ENCODE results near the gene GAST. TPM values are rescaled to one million over a fixed set of nuclear protein-coding genes. Genes with fewer than 3 reads are reported as not detected.
"Not testable (repeated sequence)": the region's sequence is repeated elsewhere in the genome, so short reads cannot be mapped to it uniquely, and the experiment has no call there.

GAST gene, protein sequence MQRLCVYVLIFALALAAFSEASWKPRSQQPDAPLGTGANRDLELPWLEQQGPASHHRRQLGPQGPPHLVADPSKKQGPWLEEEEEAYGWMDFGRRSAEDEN
- not detected in 2 replicates for total RNA-seq (2014; rRNA removed)
- polyA plus RNA-seq (2012) = not detected

DNA sequence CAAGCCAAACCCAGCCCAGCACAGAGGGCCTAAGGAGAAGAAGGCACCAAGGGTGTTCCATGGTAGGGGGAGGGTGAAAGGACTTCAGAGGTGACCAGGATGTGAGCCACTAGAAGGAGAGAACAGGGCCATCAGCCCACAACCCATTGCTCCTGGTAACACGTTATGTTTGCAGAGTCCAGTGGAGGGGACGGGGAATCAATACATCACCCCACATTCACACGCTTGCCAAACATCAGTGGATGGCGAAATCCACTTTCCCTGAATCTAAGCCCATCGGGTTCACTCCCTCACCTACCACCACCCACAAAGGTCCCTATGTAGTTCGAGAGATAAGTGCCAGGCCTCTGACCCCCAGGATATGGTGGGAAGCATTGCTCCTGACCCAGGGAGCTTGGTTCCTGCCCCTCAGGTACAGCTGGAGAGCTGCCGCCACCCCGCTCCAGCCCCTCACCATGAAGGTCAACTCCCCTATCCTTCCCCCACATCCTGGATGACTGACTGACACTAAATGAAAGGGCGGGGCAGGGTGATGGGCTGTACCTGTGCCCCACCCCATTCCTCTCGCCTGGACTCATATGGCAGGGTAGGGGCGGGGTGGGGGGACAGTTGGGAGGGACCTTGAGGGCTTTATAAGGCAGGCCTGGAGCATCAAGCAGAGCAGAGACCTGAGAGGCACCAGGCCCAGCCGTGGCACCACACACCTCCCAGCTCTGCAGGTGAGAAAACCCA is at the start of gene GAST:
Gene GAST (plus strand): TSS at position 663 of the 732 bp plus-strand sequence. CDS start 3,106 bp downstream, outside the sequence.
- DNase-seq (ENCODE audit: low read depth) = no peak

DNA sequence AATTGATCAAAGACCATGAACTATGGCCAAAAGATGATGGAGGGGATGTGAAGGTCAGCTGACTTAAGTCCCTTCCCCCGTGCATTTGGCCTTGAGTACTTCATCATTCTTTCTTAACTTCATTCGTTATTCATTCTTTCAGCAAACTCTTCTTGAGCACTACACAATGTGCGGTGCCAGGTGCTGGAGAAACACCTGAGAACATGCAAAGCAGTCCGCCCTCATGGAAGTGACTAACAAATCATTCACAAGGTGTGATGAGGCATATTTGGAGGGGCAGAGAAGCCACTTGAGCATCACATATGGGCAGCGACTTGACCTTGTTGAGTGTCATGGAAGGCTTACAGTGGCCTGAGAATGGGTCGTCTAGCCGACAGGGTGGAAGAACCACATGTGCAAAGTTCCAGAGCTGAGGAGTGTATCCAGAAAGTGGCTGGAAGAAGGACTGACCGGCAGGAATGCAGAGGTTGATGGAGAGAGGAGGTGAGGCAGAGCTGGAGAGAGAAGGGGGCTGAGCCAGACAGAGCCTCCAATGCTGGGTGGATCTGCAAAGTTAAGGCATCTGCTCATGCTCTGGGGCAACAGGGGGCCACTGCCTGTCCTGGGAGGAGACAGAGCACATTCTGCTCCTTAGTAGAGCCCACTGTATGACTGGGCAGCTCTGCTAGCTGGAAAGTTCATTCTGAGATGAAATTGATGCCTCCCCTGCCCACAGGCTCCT is 48.5 kb upstream of the GAST start:
- DNase-seq (ENCODE audit: low read depth) = no peak

DNA sequence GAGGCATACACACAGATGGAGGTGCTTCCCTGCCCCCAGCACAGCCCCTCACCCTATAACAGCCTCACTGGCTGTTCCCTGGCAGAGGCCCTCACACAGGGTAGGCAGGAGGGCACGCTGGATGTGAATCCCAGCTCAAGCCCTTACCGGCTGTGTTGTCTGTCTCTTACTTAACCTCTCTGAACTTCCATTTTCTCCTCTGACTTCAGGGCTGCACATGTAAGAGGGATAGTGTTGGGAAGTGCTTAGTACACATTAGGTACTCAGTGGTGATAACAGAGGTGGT is 48.0 kb upstream of the GAST start:
- DNase-seq (ENCODE audit: low read depth) = no peak

DNA sequence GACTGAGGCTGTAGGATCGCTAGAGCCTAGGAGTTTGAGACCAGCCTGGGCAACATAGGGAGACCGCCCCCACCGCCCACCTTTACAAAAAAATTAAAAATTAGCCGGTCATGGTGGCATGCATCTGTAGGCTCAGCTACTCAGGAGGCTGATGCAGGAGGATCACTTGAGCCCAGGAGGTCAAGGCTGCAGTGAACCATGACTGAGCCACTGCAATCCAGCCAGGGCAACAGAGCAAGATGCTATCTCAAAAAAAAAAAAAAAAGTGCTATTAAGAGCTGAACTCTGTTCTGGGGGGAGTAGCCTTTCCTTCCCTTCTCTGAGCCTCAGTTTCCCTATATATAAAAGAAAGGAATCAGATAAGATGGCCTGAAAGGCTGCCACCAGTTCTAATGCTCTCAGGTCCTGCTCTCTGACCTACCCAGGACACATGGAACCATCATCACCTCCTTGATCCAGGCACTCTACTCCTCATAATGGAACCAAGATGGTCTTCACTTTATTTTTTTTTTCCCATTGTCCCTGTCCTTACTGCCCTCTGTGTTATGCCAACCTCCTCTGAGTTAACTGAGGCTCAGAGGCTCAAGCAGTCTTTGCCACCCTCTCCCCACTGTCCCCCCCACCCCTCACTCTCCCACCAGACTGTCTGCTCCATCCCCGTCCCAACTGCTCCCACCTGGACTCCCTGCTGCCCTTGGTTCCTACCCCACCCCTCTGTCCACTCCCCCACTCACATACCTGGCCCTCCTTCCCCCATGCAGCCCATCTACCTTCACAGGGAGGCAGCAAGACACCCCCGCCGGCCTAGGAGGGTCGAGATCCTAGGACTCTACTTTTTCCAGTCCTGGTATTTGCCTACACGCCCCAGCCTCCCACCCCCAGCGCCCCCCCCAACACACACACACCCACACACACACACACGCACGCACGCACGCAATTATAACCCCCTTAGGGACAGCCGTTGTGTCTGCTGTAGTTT is 47.3 kb upstream of the GAST start:
- no peak for DNase-seq (ENCODE audit: low read depth)

DNA sequence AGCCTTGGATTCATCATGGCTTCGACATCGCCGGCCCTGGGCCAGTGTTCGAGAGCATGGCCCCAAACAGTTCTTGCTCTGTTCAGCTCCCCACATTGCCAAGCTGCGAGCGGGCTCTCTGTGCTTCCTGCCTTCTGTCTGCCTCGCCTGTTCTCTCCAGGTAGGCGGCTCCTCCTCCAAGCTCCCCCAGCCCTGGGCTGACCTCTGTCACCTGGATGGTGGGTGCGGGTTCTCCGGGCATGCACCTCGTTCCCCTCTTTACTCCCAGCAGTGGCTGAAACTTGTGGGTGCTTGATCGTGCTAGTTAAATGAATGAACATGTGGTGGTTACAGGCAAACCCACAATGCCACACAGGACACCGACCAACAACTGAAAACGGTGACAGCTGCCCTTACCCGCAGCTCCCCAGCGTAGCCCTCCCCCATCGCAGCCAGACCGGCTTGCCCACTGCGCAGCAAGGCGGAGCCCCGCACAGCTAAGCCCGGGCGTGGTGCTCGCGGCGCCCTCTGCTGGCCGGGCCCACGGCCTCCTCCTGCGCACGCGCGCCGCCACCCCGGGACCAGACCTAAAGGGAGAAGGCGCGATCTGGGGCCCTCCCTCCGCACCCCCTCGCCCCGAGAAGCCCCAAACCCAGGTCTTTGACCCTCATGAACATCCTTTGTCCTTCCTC is 46.4 kb upstream of the GAST start:
- DNase-seq (ENCODE audit: low read depth) = peak; percentile 85

DNA sequence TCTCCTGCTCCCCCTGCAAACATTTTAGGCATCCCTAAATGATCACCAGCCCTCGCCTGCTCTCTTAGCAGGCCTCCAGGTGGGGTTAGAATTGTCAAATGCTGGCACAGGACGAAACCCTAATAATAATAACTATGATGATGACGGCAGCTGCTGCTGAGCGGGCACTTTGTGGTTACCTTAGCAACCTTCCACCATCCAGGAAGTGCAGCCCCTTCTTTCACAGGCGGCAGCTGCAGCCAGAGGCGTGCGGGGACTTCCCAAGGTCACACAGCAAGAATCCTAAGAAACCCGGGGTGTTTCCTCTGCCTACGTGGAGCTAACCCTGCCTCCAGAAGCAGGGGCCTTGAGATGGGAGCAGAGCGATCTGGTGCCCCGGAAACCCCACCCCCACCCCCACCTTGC is 45.9 kb upstream of the GAST start:
- peak; percentile 76 for DNase-seq (ENCODE audit: low read depth)

DNA sequence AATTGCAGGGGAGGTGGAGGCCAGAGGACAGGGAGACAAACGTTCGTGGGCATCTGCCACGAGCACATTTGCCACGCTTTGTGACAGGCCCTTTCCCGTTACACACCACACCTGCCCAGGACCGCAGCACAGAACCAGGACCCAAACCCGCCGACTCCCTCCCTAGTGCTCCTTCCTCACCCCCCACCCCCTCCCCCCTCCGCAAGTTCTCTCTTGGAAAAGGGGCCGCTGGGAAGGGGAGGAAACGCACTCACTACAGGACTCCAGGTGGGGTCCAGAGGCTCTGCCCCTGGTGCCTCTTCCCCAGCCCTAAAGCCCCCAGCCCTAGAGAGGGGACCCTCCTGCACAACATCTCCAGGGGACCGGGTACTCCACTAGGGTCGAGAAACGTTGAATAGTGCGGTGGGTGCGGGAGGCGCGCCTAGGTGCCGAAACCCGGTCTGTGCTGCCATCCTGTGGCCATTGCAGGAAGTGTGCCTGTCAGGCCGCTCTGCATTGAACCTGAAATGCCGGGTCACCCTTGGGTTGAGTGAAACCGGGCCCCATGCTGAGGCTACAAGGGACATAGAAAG is 45.3 kb upstream of the GAST start:
- peak; percentile 56 for DNase-seq (ENCODE audit: low read depth)

DNA sequence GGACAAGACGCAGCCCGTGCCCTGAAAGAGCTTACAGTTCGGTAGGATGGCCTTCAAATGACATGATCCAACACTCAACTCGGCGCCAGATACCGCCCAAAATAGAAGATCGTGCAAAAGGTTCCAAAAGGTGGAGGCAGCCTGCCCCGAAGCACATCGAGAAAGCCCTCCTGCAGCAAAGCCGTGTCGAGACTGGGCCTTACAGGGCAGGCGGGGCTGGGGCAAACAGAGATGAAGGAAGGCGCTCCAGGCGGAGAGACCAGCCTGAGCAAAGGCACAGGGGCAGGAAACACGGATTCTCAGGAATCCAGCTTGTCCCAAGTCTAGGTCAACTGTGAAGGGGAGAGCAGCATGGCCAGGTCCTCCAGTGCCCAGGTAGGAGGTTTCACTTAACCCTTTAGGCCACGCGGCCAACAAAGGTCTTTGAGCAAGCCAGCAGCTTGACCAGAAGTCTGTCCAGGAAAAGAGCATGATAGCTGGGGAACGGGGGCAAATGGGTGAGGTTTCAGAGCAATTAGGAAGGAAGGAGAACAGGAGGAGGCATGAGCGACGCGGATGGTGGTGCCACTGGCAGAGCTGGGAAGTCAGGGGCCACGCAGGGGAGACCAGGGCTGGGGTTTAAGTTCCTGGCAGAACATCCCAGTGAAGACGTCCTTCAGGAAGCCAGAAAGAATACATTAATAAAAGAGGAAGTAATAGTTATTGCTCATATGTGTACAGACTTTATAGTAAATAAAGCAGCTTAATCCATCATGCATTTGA is 44.7 kb upstream of the GAST start:
- no peak for DNase-seq (ENCODE audit: low read depth)

DNA sequence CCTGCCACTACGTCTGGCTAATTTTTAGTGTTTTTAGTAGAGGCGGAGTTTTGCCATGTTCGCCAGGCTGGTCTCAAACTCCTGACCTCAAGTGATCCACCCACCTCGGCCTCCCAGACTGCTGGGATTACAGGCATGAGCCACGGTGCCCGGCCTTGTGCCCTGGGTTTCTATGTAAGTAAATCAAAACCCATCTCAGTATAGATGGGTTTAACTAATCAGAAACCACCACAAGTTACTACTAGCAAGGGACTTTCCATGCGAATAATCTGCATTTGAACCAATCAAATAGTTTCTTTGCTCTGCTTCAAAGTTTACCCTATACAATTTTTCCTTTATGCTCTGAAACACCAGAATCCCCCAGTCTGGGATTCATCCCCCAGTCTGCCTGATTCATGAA is 40.0 kb upstream of the GAST start:
- no peak for DNase-seq (ENCODE audit: low read depth)

DNA sequence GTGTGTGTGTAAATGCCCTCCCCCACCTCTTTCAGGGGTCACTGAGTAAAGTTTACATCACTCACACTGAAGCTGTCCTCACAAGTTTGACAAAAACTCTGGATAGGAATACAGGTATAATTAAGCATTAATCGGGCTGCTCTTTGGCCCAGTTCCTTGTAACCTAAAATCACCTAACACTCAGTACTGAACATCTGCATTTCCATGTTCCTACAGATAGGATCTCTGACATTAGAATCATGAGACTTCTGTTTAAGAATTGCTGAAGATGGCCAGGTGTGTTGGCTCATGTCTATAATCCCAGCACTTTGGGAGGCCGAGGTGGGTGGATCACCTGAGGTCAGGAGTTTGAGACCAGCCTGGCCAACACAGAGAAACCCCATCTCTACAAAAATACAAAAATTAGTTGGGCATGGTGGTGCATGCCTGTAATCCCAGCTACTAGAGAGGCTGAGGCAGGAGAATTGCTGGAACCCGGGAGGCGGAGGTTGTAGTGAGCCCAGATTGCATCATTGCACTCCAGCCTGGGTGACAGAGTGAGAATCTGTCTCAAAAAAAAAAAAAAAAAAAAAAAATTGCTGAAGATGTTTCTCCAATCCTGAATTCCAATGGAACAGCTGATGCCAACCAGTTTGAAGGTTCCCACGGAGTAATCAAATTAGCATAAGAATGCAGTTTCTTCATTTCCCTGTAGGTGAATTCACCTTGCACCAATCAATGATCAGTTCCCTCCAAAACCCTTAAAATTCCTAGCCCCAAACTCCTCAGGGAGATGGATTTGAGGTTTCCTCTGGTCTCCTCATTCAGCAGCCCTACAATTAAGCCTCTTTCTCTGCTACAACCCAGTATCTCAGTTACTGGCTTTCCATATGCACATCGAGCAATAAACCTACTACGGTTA is 36.7 kb upstream of the GAST start:
- not testable (repeated sequence) for DNase-seq (ENCODE audit: low read depth)

DNA sequence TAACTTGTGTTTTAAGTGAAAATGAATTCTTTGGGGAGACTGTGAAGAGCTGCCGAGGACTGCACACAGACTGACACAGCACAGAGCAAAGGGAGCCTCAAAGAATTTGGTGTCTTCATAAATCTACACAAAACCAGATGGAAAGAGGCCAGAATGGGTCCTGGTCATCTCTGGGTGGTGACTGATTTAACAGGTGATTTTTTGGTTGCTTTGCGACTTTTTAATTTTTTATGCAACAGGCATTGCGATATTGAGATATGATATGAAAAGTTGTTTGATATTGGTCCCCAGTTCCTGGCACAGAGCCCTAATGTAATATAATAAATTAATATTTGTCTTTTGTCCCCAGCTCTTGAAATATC is 36.1 kb upstream of the GAST start:
- no peak for DNase-seq (ENCODE audit: low read depth)

DNA sequence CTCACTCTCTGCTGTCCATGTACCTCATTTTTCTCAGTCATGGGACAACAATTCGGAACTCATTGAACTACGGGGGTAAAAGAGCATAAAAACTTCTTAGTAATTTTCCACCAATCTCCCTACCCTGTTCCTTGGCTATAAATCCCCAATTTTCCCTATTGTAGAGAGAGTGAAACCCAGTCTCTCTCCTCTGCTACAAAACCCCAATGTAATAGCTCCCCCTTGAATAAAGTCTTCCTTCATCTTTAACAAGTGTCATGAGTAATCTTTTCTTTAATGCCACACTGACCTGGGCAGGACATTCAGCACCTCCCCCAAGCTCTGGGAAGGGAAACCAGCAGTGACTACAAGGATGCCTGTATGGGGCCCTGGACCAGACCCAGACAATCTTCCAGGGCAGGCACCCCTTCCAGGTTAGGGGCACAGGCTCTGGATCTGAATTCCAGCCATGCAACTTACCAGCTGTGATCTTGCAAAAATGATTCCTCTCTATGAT is 33.7 kb upstream of the GAST start:
- DNase-seq (ENCODE audit: low read depth) = peak; percentile 58

DNA sequence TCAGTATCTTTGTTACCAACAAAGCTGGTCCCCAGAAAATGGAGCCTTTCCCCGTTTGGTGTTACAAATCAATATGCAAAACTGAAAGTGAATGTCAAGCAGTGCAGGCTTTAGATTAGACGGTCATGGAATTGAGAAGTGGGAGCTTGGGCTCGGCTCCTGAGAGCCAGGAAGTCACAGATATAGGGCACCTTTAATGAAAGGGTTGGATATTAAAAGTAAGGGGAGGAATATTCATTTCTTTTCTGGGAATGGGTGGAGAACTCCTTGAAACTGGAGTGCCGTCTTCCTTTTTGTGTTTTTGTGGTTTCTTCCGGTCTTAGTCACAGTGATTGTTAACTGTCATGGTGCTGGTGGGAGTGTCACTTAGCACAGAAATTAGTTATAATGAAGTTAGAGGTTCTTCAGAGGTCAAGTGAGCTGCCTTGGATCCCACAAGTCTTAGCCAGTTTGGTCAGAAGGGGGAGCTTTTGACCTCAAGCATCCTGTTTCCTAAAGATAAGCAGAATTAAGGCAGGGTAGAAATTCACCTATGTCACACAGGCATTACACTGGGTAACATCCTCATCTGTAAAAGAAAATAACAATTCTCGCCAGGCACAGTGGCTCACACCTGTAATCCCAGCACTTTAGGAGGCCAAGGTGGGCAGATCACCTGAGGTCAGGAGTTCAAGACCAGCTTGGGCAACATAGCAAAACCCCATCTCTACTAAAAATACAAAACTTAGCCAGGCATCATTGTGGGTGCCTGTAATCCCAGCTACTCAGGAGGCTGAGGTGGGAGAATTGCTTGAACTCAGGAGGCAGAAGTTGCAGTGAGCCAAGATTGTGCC is 33.0 kb upstream of the GAST start:
- peak; percentile 82 for DNase-seq (ENCODE audit: low read depth)

DNA sequence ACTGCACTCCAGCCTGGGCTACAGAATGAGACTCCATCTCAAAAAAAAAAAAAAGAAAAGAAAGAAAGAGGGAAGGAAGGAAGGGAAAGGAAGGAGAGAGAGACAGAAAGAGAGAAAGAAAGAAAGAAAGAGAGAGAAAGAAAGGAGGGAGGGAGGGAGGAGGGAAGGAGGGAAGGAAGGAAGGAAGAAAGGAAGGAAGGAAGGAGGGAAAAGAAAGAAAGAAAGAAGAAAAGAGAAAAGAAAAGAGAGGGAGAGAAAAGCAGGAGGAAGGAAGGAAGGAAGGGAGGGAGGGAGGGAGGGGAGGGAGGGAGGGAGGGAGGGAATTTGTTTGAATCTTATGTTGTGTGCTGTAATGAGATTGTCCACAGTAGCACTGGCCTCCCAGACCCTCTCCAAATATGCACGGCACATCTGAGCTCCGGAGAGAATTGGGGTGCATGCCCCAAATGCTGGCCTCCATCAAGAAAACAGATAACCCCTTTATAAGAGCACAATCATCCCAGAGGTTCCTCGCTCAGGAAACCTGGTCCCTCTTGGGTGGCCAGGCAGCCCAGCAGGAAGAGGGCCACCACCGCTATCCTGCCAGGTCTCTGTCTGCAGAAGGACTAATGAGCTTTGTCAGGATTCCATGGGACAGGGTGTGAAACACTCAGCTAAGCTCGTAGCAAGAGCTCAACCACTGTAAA is 32.2 kb upstream of the GAST start:
- DNase-seq (ENCODE audit: low read depth) = no peak

DNA sequence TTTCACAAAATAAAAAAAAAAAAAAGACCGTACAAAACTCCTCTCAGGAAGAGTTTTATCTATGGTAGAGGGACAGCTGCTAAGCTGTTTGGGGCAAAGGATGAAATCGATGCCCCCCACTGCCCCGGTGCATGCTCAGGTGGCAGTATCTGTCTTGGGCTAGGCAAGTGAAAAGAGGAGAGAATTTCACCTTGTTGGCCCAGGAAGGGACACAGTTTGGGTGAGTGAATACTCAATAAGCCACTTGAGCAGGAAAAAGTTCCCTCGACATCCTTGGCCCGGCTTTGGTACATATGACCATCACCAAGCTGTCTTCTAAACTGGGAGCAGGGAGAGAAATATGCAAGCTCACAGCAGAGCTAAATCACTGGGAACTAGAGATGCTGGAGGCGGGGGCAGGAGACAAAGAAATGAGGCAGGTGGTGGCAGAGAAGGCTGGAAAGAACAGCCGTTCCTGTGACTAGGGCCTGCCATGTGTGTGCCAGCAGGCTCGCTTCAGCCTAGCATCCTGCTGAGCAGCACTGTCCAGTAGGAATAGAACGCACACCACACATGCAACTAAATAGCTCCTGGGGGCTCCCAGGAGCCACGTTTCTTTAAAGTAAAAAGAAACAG is 31.6 kb upstream of the GAST start:
- DNase-seq (ENCODE audit: low read depth) = no peak

DNA sequence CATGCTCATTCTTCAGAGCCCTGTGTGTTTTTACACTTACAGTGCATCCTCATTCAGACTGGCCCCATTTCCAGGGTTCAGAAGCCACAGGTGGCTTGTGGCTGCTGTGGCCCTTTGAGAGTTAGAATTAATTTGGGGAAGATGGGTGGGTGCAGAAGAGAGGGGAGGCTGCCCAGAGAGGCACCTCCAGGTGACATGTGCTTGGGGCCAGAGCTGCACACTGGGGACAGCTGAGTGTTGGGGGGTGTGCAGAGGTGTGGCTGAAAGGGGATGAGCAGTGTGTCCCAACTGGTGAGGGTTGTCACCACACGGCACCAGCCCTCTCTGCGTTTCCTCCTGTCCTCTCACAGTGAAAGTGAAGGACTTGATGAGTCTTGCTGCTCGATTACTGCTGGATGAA is 30.4 kb upstream of the GAST start:
- no peak for DNase-seq (ENCODE audit: low read depth)

DNA sequence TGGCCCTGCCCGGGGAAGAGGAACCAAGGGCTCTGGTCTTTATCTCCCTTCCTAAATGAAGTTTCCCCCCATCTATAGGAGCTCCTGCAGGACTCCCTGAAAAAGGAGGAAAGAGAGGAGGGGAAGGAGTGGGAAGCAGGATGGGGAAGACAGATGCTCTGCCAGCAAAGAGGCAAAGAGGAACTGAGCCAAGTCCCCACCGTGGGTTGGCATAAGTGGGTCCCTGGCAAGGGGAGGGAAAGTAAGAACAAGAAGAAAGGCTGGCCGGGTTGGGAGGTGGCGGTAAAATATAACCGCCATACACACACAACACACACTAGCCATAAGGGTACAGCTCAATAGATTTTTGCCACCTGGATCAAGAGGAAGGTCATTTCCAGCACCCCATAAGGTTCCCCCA is 29.5 kb upstream of the GAST start:
- no peak for DNase-seq (ENCODE audit: low read depth)

All from LHCN-M2 (cell line).